LNCAP (cell line): ENCODE results near the gene FCHSD1.

Source experiments
- TF ChIP-seq, protein P1 (sequence below): fragments of 450-650 bp; IDR thresholded peaks from 2 replicates; pipeline ENCODE4 v1.5.1; 2017; ENCODE audit warnings: mild to moderate bottlenecking

Gene FCHSD1

DNA sequence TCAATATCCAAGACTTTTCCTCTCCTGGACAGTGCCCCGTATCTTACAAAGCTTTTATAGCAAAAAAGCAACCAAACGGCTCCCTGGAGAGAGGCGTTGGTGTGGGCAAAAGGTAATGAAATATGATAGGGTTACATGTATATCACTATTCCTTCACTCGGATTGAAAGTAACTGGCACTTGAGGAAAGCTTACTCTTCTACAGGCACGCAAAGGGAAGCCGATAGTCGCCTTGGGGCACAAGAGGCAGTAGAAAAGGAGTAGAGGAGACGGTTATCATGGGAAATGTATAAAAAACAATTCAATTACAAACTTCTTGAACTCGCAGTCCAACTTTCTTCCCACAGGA, 33.6 kb downstream of the FCHSD1 start:
- TF ChIP-seq, protein P1, sequence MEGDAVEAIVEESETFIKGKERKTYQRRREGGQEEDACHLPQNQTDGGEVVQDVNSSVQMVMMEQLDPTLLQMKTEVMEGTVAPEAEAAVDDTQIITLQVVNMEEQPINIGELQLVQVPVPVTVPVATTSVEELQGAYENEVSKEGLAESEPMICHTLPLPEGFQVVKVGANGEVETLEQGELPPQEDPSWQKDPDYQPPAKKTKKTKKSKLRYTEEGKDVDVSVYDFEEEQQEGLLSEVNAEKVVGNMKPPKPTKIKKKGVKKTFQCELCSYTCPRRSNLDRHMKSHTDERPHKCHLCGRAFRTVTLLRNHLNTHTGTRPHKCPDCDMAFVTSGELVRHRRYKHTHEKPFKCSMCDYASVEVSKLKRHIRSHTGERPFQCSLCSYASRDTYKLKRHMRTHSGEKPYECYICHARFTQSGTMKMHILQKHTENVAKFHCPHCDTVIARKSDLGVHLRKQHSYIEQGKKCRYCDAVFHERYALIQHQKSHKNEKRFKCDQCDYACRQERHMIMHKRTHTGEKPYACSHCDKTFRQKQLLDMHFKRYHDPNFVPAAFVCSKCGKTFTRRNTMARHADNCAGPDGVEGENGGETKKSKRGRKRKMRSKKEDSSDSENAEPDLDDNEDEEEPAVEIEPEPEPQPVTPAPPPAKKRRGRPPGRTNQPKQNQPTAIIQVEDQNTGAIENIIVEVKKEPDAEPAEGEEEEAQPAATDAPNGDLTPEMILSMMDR, result no peak

- TF ChIP-seq, protein P1, result no peak
These were observed 34.1 kb downstream of the FCHSD1 start for GRCh38 chr5:141617128-141617527.

DNA sequence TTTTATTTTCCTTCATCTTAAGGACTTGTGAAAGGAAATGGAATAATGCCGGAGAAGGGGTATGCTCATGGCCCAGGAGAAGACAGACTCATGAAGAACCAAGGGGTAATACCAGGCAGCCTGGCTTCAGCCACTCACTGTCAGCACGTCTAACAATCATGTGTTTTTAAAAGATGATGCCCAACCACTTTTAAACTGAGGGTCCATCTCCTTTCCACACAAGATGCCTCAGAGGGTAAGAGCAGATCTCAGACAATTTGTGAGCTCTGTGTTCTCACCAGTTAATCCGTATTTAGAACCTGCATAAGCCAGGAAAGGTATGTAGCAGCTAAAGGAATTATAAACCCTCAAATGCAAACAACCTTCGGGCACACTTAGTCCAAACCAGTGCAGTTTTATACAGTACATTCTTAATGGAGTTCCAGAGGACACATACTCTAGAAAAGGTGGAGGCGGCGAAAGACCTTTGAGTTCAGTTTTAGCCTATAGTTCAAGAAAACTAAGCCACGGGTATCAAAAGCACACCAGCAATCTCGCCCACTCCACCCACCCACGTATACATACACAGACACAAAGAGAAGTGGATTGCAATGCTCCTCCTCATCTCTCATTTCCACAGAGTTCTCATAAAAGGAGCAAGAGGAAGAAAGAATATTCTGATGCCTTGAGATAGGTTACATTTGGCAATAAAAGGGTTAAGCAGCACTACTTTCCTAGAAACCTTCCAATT, 35.1 kb downstream of the FCHSD1 start:
- TF ChIP-seq, protein P1, result no peak

DNA sequence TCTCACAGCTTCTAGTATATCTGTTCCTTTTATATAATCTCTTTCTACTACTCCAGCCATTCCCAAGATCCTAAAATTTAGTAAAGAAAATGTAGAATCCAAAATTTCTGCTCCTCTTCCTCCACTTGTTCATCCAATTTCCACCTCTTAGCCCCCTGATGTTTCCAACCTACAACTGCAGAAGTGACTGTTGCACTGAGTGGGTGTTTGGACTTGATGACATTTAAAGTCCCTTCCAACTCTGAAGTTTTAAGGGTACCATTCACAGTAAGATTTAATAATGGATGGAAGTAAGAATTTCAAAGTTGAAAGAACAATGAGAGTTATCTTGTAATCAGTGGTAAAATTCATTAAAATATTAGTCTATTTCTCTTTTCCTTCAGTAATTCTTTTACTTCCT, 37.9 kb downstream of the FCHSD1 start:
- TF ChIP-seq, protein P1, result no peak

- TF ChIP-seq, protein P1, result no peak
These were observed 39.9 kb downstream of the FCHSD1 start for GRCh38 chr5:141611289-141611688.

GRCh38 chr5:141609044-141609443, 42.2 kb downstream of the FCHSD1 start:
- TF ChIP-seq, protein P1, result no peak

DNA sequence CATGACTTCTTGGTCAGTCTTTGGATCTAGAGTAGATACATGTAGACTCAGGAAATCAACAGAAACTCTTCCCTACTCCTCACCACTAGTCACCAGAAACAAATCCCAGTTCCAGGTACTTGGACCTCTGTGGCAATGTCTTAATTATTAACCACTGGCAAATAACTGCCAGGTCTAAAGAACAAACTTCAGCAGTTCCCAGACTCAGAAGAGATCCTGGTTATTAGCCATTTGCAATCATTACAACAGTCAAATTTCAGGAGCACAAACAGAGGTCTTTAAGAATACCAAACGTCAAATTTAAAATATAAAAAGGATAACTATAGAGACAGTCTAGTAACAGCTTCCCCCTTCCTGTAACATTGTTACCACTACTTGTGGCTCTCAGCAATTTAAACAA, 42.7 kb downstream of the FCHSD1 start:
- TF ChIP-seq, protein P1, result no peak

DNA sequence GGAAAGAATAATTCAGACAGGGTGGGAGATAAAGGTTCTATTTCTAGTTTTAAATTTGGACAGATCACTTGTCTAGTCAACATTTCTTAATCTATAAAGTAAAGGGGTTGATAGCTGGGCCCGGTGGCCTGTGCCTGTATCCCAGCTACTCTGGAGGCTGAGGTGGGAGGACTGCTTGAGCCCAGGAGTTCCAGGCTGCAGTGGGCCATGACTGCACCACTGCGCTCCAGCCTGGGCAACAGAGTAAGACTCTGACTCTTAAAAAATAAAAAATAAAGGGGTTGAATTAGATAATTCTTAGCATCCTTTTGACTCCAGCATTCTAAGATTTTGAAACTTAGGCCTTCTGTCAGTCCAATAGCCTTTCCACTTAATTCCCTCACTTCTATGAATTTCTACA, 43.2 kb downstream of the FCHSD1 start:
- TF ChIP-seq, protein P1, result no peak
